Activated B cell treated with CpG ODN at 0.5 μM for 24 hours (primary cell): ENCODE measurements around the gene ADCY2. TPM values are rescaled to one million over a fixed set of nuclear protein-coding genes. Genes with fewer than 3 reads are reported as not detected.

Experiments
- ATAC-seq: fragments of 200-7000 bp; cut with Tn5 transposase; one replicate; pipeline ENCODE4 v1.10.0; 2021; ENCODE audit warnings: low read depth, mild to moderate bottlenecking, moderate library complexity
- CTCF ChIA-PET: fragments of 350-600 bp; sonication (Branson Sonifier 250); formaldehyde crosslinking; loops from one replicate; lab custom pipeline; 2021; ENCODE audit warnings: antibody characterized with exemption; lab: Charles Lee
- POLR2A ChIA-PET: fragments of 350-600 bp; sonication (Branson Sonifier 250); formaldehyde crosslinking; loops from one replicate; lab custom pipeline; 2021; ENCODE audit warnings: antibody characterized with exemption; lab: Charles Lee
- DNase-seq: peaks from one replicate; pipeline ENCODE4 v3.0.0; 2022
- H3K27ac Mint-ChIP-seq: one replicate; pipeline ENCODE4 v1.8.0; 2020; ENCODE audit warnings: mixed read lengths
- H3K27me3 Mint-ChIP-seq: one replicate; pipeline ENCODE4 v1.8.0; 2021; ENCODE audit warnings: mixed read lengths
- H3K36me3 Mint-ChIP-seq: one replicate; pipeline ENCODE4 v1.8.0; 2021; ENCODE audit warnings: low read depth, mixed read lengths
- H3K4me1 Mint-ChIP-seq: one replicate; pipeline ENCODE4 v1.8.0; 2021; ENCODE audit warnings: mixed read lengths
- H3K4me3 Mint-ChIP-seq: one replicate; pipeline ENCODE4 v1.8.0; 2020; ENCODE audit warnings: mild to moderate bottlenecking, mixed read lengths
- H3K9me3 Mint-ChIP-seq: one replicate; pipeline ENCODE4 v1.8.0; 2020; ENCODE audit warnings: mixed read lengths
- CTCF ChIP-seq: fragments of 200-600 bp; IDR thresholded peaks from one replicate; pipeline ENCODE4 v1.8.0; 2022; ENCODE audit warnings: antibody characterized with exemption, mild to moderate bottlenecking
- intact Hi-C: fragments of 100-400 bp; cut with micrococcal nuclease; formaldehyde crosslinking; loops from one replicate; pipeline ENCODE4 v1.15.1; 2024
- total RNA-seq: library from RNA; stranded (reverse); gene quantifications from 2 replicates; pipeline ENCODE4 v1.2.3, GENCODE V29; 2022

Gene ADCY2
- total RNA-seq, 1 donor from 2014 or later: not detected

GRCh38 chr5:7803937-7804336 is 408.0 kb downstream of the ADCY2 start:
- H3K27ac Mint-ChIP-seq: no peak overlapping the region
- ChIA-PET CTCF (no interaction called here), POLR2A (no interaction called here)
- intact Hi-C loops: no loop called here
- ATAC-seq (no peak), DNase-seq (no peak)
- no peaks in the 10 kb centered on the region for H3K4me1 Mint-ChIP-seq
- no peak overlapping the region for H3K4me3 Mint-ChIP-seq
- H3K36me3 Mint-ChIP-seq: no peaks in the 10 kb centered on the region
- no peaks in the 10 kb centered on the region for H3K27me3 Mint-ChIP-seq
- TF ChIP-seq CTCF: no peak
- H3K9me3 Mint-ChIP-seq: no peaks in the 10 kb centered on the region

- DNase-seq: no peak
- no peak for ATAC-seq
- Mint-ChIP-seq H3K27me3 (no peaks in the 10 kb centered on the region), H3K4me3 (no peak overlapping the region), H3K9me3 (no peaks in the 10 kb centered on the region), H3K27ac (no peak overlapping the region), H3K36me3 (no peaks in the 10 kb centered on the region), H3K4me1 (no peaks in the 10 kb centered on the region)
- POLR2A ChIA-PET: no interaction called here
- CTCF ChIA-PET: no interaction called here
- intact Hi-C loops: no loop called here
- TF ChIP-seq CTCF: no peak
Measured at GRCh38 chr5:7805379-7805778, 409.4 kb downstream of the ADCY2 start.

GRCh38 chr5:7808998-7809397 is 413.1 kb downstream of the ADCY2 start:
- ATAC-seq: no peak
- no peak overlapping the region for H3K27ac Mint-ChIP-seq
- no peaks in the 10 kb centered on the region for H3K9me3 Mint-ChIP-seq
- POLR2A ChIA-PET: no interaction called here
- intact Hi-C loops: no loop called here
- peaks cover 15% of the 10 kb centered on the region for H3K27me3 Mint-ChIP-seq
- CTCF ChIA-PET: interaction anchor here (1.1 kb wide), 1 partner anchor 8 kb away, joined by 3 read pairs; no protein-coding TSS in a partner anchor
- DNase-seq: no peak
- H3K36me3 Mint-ChIP-seq: no peaks in the 10 kb centered on the region
- H3K4me3 Mint-ChIP-seq: no peak overlapping the region
- no peak for TF ChIP-seq CTCF
- H3K4me1 Mint-ChIP-seq: no peaks in the 10 kb centered on the region

GRCh38 chr5:7811715-7812114 is 415.8 kb downstream of the ADCY2 start:
- no peak for DNase-seq
- H3K36me3 Mint-ChIP-seq: no peaks in the 10 kb centered on the region
- H3K4me1 Mint-ChIP-seq: no peaks in the 10 kb centered on the region
- no peak overlapping the region for H3K27ac Mint-ChIP-seq
- no peak for TF ChIP-seq CTCF
- ChIA-PET POLR2A (no interaction called here), CTCF (no interaction called here)
- no peak overlapping the region for H3K4me3 Mint-ChIP-seq
- peaks cover 29% of the 10 kb centered on the region for H3K27me3 Mint-ChIP-seq
- ATAC-seq: no peak
- intact Hi-C loops: no loop called here
- no peaks in the 10 kb centered on the region for H3K9me3 Mint-ChIP-seq

- CTCF ChIA-PET: no interaction called here
- POLR2A ChIA-PET: no interaction called here
- no peak for TF ChIP-seq CTCF
- ATAC-seq (no peak), DNase-seq (no peak)
- Mint-ChIP-seq H3K4me3 (no peak overlapping the region), H3K4me1 (no peaks in the 10 kb centered on the region), H3K27ac (no peak overlapping the region), H3K27me3 (peaks cover 33% of the 10 kb centered on the region), H3K36me3 (no peaks in the 10 kb centered on the region), H3K9me3 (no peaks in the 10 kb centered on the region)
- intact Hi-C loops: no loop called here
Measured at GRCh38 chr5:7813007-7813406, 417.1 kb downstream of the ADCY2 start.
